ENCODE measurements around the gene CFAP97D1. TPM values are rescaled to one million over a fixed set of nuclear protein-coding genes. Genes with fewer than 3 reads are reported as not detected.

The CFAP97D1 gene
- polyA plus RNA-seq, 1 donor: 0.04 TPM

DNA sequence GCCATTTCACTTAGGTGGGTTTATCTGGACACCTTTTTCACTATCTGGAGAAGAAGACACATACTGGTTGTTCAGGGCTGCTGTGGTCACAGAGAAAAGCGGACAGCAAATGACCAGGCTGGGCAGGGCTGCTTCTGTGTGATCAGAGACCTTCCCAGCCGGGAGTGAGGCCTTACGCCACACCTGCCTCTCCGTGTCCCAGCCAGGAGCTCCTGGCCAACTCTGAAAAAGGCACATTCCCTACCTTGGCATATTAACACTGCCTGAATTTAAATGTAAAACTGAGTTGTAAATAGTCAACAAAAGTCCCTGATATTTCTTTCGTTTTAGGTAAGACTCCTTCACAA is 12.5 kb upstream of the CFAP97D1 start:
- no peaks in the 10 kb centered on the region for H3K9me3 ChIP-seq (ENCODE audit: control insufficient read depth, low read depth, low read length)
- no peaks in the 10 kb centered on the region for H3K27me3 ChIP-seq (ENCODE audit: control insufficient read depth, insufficient read depth, low read length)
- H3K4me1 ChIP-seq (ENCODE audit: control insufficient read depth, insufficient read depth, low read length): no peaks in the 10 kb centered on the region
- DNase-seq: no peak
- no peak overlapping the region for H3K27ac ChIP-seq (ENCODE audit: low read length)
- no peak overlapping the region for H3K4me3 ChIP-seq (ENCODE audit: low read length)
- WGBS (ENCODE audit: insufficient coverage, low lambda C conversion rate): no CpG with 5 or more reads among the region's 5 CpGs
- peaks cover 56% of the 10 kb centered on the region for H3K36me3 ChIP-seq (ENCODE audit: control insufficient read depth, insufficient read depth, low read length)

GRCh38 chr17:43768382-43768781 is 11.9 kb upstream of the CFAP97D1 start:
- H3K27ac ChIP-seq (ENCODE audit: low read length): no peak overlapping the region
- H3K4me3 ChIP-seq (ENCODE audit: low read length): no peak overlapping the region
- H3K36me3 ChIP-seq (ENCODE audit: control insufficient read depth, insufficient read depth, low read length): peaks cover 63% of the 10 kb centered on the region
- 100% methylated on average over 2 of the region's 9 CpGs for WGBS (ENCODE audit: insufficient coverage, low lambda C conversion rate)
- no peak for DNase-seq
- no peaks in the 10 kb centered on the region for H3K9me3 ChIP-seq (ENCODE audit: control insufficient read depth, low read depth, low read length)
- H3K4me1 ChIP-seq (ENCODE audit: control insufficient read depth, insufficient read depth, low read length): no peaks in the 10 kb centered on the region
- H3K27me3 ChIP-seq (ENCODE audit: control insufficient read depth, insufficient read depth, low read length): no peaks in the 10 kb centered on the region

- H3K27ac ChIP-seq (ENCODE audit: low read length): no peak overlapping the region
- H3K36me3 ChIP-seq (ENCODE audit: control insufficient read depth, insufficient read depth, low read length): peaks cover 68% of the 10 kb centered on the region
- H3K4me3 ChIP-seq (ENCODE audit: low read length): no peak overlapping the region
- H3K9me3 ChIP-seq (ENCODE audit: control insufficient read depth, low read depth, low read length): no peaks in the 10 kb centered on the region
- no peak for DNase-seq
- WGBS (ENCODE audit: insufficient coverage, low lambda C conversion rate): no CpG with 5 or more reads among the region's 7 CpGs
- H3K27me3 ChIP-seq (ENCODE audit: control insufficient read depth, insufficient read depth, low read length): no peaks in the 10 kb centered on the region
- no peaks in the 10 kb centered on the region for H3K4me1 ChIP-seq (ENCODE audit: control insufficient read depth, insufficient read depth, low read length)
Observed at GRCh38 chr17:43768943-43769342, 11.3 kb upstream of the CFAP97D1 start.

DNA sequence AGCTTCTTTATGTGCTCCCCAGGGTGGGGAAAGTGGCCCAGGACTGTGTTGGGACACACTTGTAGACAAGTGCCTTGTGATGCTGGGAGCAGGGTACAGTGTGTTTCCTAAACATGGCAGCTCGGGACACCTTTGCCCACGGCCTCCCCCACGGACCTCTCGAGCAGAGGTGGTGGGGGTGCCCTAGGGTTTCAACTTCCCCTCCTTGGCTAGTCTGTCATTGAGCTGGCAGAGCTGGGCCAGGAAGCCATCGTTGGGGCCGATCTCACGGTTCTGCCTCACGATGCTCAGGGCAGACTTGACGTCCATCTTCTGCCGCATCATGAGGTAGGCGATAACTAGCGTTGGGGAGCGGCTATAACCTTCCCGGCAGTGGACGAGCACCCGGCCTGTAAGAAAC is 10.8 kb upstream of the CFAP97D1 start:
- no peak for DNase-seq
- Histone ChIP-seq H3K4me3 (ENCODE audit: low read length) (no peak overlapping the region), H3K4me1 (ENCODE audit: control insufficient read depth, insufficient read depth, low read length) (no peaks in the 10 kb centered on the region), H3K36me3 (ENCODE audit: control insufficient read depth, insufficient read depth, low read length) (peaks cover 73% of the 10 kb centered on the region), H3K9me3 (ENCODE audit: control insufficient read depth, low read depth, low read length) (no peaks in the 10 kb centered on the region), H3K27ac (ENCODE audit: low read length) (no peak overlapping the region), H3K27me3 (ENCODE audit: control insufficient read depth, insufficient read depth, low read length) (no peaks in the 10 kb centered on the region)
- no CpG with 5 or more reads among the region's 16 CpGs for WGBS (ENCODE audit: insufficient coverage, low lambda C conversion rate)

DNA sequence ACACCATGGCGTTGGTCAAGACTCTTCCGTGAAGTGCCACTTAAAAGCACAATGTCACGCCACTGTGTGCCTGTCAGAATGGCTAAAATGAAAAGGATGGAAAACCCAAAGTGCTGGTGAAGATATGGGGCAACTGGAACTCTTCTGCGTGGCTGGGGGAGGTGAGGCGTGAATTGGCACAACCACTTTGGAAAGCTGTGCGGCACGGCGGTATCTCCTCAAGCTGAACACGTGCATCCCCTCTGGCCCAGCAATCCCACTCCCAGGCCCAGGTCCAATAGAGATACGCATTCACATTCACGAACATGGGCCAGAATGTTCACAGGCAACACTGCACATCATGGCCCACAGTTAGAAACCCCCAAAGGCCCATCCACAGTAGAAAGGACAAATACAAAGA is 10.4 kb upstream of the CFAP97D1 start:
- Histone ChIP-seq H3K9me3 (ENCODE audit: control insufficient read depth, low read depth, low read length) (no peaks in the 10 kb centered on the region), H3K4me1 (ENCODE audit: control insufficient read depth, insufficient read depth, low read length) (no peaks in the 10 kb centered on the region), H3K36me3 (ENCODE audit: control insufficient read depth, insufficient read depth, low read length) (peaks cover 77% of the 10 kb centered on the region), H3K27me3 (ENCODE audit: control insufficient read depth, insufficient read depth, low read length) (no peaks in the 10 kb centered on the region), H3K4me3 (ENCODE audit: low read length) (no peak overlapping the region), H3K27ac (ENCODE audit: low read length) (no peak overlapping the region)
- no CpG with 5 or more reads among the region's 11 CpGs for WGBS (ENCODE audit: insufficient coverage, low lambda C conversion rate)
- DNase-seq: no peak

DNA sequence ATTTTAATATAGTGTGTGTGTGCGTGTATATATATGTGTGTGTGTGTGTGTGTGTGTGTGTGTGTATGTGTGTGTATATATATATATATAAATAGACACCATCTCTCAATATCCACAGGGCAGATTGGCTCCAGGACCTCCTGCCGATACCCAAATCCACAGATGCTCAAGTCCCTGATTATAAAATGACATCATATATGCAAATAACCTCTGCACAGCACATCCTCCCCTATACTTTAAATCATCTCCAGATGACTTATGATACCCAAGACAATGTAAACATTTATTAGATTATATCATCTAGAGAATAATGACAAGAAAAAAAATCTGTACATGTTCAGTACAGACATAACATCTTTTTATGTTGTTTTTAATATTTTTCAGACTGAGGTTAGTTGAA is 9.3 kb upstream of the CFAP97D1 start:
- Histone ChIP-seq H3K4me1 (ENCODE audit: control insufficient read depth, insufficient read depth, low read length) (no peaks in the 10 kb centered on the region), H3K4me3 (ENCODE audit: low read length) (no peak overlapping the region), H3K27ac (ENCODE audit: low read length) (no peak overlapping the region), H3K9me3 (ENCODE audit: control insufficient read depth, low read depth, low read length) (no peaks in the 10 kb centered on the region), H3K27me3 (ENCODE audit: control insufficient read depth, insufficient read depth, low read length) (no peaks in the 10 kb centered on the region), H3K36me3 (ENCODE audit: control insufficient read depth, insufficient read depth, low read length) (peaks cover 81% of the 10 kb centered on the region)
- WGBS (ENCODE audit: insufficient coverage, low lambda C conversion rate): no CpG with 5 or more reads among the region's 2 CpGs
- DNase-seq: no peak

DNA sequence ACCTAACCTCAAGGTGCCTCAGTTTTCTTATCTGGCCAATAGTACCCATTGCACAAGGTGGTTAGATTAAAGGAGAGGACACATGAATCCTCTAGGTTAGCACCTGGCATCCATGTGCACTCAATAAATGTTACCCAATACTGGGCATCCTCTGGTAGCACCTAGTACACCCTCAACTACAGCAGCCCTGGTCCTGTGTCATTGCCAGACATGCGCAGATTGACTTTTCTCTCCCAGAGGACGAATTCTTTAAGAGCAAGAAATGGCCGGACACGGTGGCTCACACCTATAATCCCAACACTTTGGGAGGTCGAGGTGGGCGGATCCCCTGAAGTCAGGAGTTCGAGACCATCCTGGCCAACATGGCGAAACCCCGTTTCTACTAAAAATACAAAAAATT is 8.8 kb upstream of the CFAP97D1 start:
- Histone ChIP-seq H3K27ac (ENCODE audit: low read length) (no peak overlapping the region), H3K27me3 (ENCODE audit: control insufficient read depth, insufficient read depth, low read length) (no peaks in the 10 kb centered on the region), H3K36me3 (ENCODE audit: control insufficient read depth, insufficient read depth, low read length) (peaks cover 85% of the 10 kb centered on the region), H3K9me3 (ENCODE audit: control insufficient read depth, low read depth, low read length) (no peaks in the 10 kb centered on the region), H3K4me1 (ENCODE audit: control insufficient read depth, insufficient read depth, low read length) (no peaks in the 10 kb centered on the region), H3K4me3 (ENCODE audit: low read length) (no peak overlapping the region)
- no peak for DNase-seq
- no CpG with 5 or more reads among the region's 9 CpGs for WGBS (ENCODE audit: insufficient coverage, low lambda C conversion rate)

DNA sequence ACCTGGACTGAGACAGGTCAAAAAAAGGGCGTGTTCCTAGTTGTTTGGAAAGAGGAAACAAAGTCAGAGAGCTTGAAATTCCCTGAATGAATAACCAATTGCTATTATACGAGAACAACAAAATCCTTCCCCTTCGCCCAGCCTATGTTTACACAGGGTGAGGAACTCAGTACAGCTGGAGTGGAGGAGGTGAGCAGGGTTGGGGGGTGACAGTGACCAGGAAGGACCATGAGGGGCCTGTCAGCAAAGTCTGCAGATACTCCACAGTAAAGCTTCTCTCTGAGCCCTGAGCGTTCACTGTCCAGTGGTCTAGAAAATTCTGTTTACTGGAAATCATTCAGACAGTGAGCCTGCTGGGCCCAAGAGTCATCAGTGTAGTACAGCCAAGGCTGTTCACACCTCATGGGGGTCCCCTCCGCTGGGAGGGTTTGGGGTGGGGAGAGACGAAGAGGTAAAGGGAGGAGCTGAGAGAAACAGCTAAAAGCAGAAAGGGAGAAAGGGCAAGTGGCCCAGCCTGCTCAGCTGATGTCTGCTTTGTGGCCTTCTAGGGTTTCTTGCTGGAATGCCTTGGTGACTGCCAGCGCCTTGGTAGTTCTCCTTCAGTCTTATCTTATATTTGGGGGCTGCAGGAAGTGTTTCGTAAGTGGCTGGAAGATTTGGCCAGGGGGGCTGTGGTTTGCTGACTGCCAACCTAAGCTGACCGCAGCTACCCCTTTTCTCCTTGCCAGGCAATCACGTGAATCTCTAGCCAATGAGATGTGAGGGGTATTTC is 7.2 kb upstream of the CFAP97D1 start:
- H3K4me1 ChIP-seq (ENCODE audit: control insufficient read depth, insufficient read depth, low read length): peaks cover 5% of the 10 kb centered on the region
- WGBS (ENCODE audit: insufficient coverage, low lambda C conversion rate): no CpG with 5 or more reads among the region's 10 CpGs
- no peak for DNase-seq
- no peak overlapping the region for H3K27ac ChIP-seq (ENCODE audit: low read length)
- no peaks in the 10 kb centered on the region for H3K27me3 ChIP-seq (ENCODE audit: control insufficient read depth, insufficient read depth, low read length)
- no peaks in the 10 kb centered on the region for H3K9me3 ChIP-seq (ENCODE audit: control insufficient read depth, low read depth, low read length)
- H3K4me3 ChIP-seq (ENCODE audit: low read length): no peak overlapping the region
- H3K36me3 ChIP-seq (ENCODE audit: control insufficient read depth, insufficient read depth, low read length): peaks cover 82% of the 10 kb centered on the region

- WGBS (ENCODE audit: insufficient coverage, low lambda C conversion rate): no CpG with 5 or more reads among the region's 16 CpGs
- Histone ChIP-seq H3K27me3 (ENCODE audit: control insufficient read depth, insufficient read depth, low read length) (no peaks in the 10 kb centered on the region), H3K9me3 (ENCODE audit: control insufficient read depth, low read depth, low read length) (no peaks in the 10 kb centered on the region), H3K4me3 (ENCODE audit: low read length) (no peak overlapping the region), H3K4me1 (ENCODE audit: control insufficient read depth, insufficient read depth, low read length) (peaks cover 11% of the 10 kb centered on the region), H3K27ac (ENCODE audit: low read length) (no peak overlapping the region), H3K36me3 (ENCODE audit: control insufficient read depth, insufficient read depth, low read length) (peaks cover 67% of the 10 kb centered on the region)
- no peak for DNase-seq
Observed at GRCh38 chr17:43774304-43775250, 5.7 kb upstream of the CFAP97D1 start.

DNA sequence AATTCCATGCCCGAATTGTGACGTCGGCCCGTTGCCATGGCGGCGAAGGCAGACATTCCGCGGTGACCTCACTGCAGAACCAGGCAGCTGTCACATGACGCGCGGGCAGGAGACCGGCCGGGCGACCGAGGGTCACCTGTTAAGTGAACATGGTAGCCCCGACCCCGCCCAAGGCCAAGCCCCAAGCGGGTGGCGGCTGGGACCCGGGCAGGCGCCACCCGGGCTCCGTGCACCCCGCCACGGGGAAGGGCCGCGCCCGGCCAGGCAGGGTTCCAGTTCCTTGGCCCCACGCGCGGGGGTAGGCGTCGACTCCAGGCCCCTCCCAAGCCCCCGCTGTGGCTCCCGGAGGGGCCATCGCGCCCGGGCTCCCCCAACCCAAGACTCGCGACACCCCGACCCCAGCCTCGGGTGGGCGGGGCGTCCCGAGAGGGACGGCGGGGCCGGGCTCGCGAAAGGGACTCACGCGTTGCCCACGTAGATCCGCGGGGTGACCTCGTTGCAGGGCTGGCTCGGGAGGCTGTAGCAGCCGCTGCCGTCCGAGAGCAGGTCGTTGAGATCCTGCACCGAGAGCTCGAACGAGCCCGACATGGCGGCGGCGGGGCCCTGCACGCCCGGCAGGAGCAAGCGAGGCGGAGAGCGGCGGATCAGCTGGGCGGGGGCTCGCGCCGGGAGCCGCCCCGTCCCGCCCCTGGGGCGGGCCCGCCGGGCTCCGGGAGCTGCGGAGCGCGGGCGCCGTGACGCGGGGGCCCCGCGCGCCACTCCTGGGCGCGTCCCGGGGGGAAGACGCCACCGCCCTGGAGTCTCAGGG is 1.7 kb upstream of the CFAP97D1 start, which contains the start of gene DUSP3:
Gene DUSP3, minus strand, starts transcription at position 641 of the 808 bp plus-strand sequence. Its CDS starts 53 bp downstream, at position 588.
- Histone ChIP-seq H3K4me1 (ENCODE audit: control insufficient read depth, insufficient read depth, low read length) (peaks cover 21% of the 10 kb centered on the region), H3K9me3 (ENCODE audit: control insufficient read depth, low read depth, low read length) (no peaks in the 10 kb centered on the region), H3K27ac (ENCODE audit: low read length) (peak within 1 kb of the TSS; percentile 97), H3K36me3 (ENCODE audit: control insufficient read depth, insufficient read depth, low read length) (peaks cover 34% of the 10 kb centered on the region), H3K27me3 (ENCODE audit: control insufficient read depth, insufficient read depth, low read length) (peaks cover 8% of the 10 kb centered on the region), H3K4me3 (ENCODE audit: low read length) (peak within 1 kb of the TSS; percentile 86)
- WGBS (ENCODE audit: insufficient coverage, low lambda C conversion rate): no CpG with 5 or more reads among the region's 100 CpGs
- peak; percentile 96 for DNase-seq

Data from large intestine (tissue), 3 donors.